Measurements from ENCODE around the gene FBXO42.

Gene FBXO42

GRCh38 chr1:16351994-16352841 is at the start of gene FBXO42:
FBXO42 (minus strand) TSS chr1:16352480; CDS start chr1:16315418, 37,062 bp downstream.
- no peak for DNase-seq (ENCODE audit: low read depth)

GRCh38 chr1:16398371-16398953 is 46.2 kb upstream of the FBXO42 start:
- no peak for DNase-seq (ENCODE audit: low read depth)

- DNase-seq (ENCODE audit: low read depth): no peak
Measured at GRCh38 chr1:16397120-16397519, 44.8 kb upstream of the FBXO42 start.

- peak; percentile 43 for DNase-seq (ENCODE audit: low read depth)
Measured at GRCh38 chr1:16396591-16396990, 44.3 kb upstream of the FBXO42 start.

GRCh38 chr1:16394977-16395376 is 42.7 kb upstream of the FBXO42 start:
- no peak for DNase-seq (ENCODE audit: low read depth)

- DNase-seq (ENCODE audit: low read depth): no peak
Measured at GRCh38 chr1:16393570-16394521, 41.6 kb upstream of the FBXO42 start.

- DNase-seq (ENCODE audit: low read depth): no peak
Measured at GRCh38 chr1:16392740-16393569, 40.7 kb upstream of the FBXO42 start.

GRCh38 chr1:16391411-16391810 is 39.1 kb upstream of the FBXO42 start:
- DNase-seq (ENCODE audit: low read depth): no peak

GRCh38 chr1:16387201-16388188 is 35.2 kb upstream of the FBXO42 start:
- no peak for DNase-seq (ENCODE audit: low read depth)

- peak; percentile 30 for DNase-seq (ENCODE audit: low read depth)
Measured at GRCh38 chr1:16386454-16387113, 34.3 kb upstream of the FBXO42 start.

- no peak for DNase-seq (ENCODE audit: low read depth)
Measured at GRCh38 chr1:16385659-16386453, 33.6 kb upstream of the FBXO42 start.

- no peak for DNase-seq (ENCODE audit: low read depth)
Measured at GRCh38 chr1:16383888-16384287, 31.6 kb upstream of the FBXO42 start.

GRCh38 chr1:16380868-16381267 is 28.6 kb upstream of the FBXO42 start:
- DNase-seq (ENCODE audit: low read depth): no peak

- DNase-seq (ENCODE audit: low read depth): no peak
Measured at GRCh38 chr1:16378443-16378842, 26.2 kb upstream of the FBXO42 start.

- no peak for DNase-seq (ENCODE audit: low read depth)
Measured at GRCh38 chr1:16376971-16377370, 24.7 kb upstream of the FBXO42 start.

GRCh38 chr1:16375521-16376340 is 23.5 kb upstream of the FBXO42 start:
- DNase-seq (ENCODE audit: low read depth): peak; percentile 61

- DNase-seq (ENCODE audit: low read depth): no peak
Measured at GRCh38 chr1:16374266-16374665, 22.0 kb upstream of the FBXO42 start.
